Fibroblast of skin of left quadriceps (primary cell): ENCODE results near the gene DSCAM.

Experiments
- DNase-seq, 2 experiments: peaks; one replicate each; pipeline ENCODE4 v3.0.0-alpha.2; 2013; ENCODE audit warnings: low read depth in 2 of 2

DSCAM gene

GRCh38 chr21:40615505-40616376 is 231.2 kb downstream of the DSCAM start:
- peak; percentile 14 to 19 for DNase-seq

GRCh38 chr21:40613546-40614030 is 233.4 kb downstream of the DSCAM start:
- no peak for DNase-seq

- no peak for DNase-seq
These were observed 236.6 kb downstream of the DSCAM start for GRCh38 chr21:40610345-40610744.

- no peak for DNase-seq
These were observed 240.6 kb downstream of the DSCAM start for GRCh38 chr21:40606341-40606740.

- no peak for DNase-seq
These were observed 241.9 kb downstream of the DSCAM start for GRCh38 chr21:40605094-40605493.

GRCh38 chr21:40603774-40604173 is 243.2 kb downstream of the DSCAM start:
- DNase-seq = no peak

GRCh38 chr21:40602080-40602479 is 244.9 kb downstream of the DSCAM start:
- no peak for DNase-seq

GRCh38 chr21:40595806-40596205 is 251.2 kb downstream of the DSCAM start:
- no peak for DNase-seq

GRCh38 chr21:40587736-40588346 is 259.1 kb downstream of the DSCAM start:
- DNase-seq = no peak

- DNase-seq = no peak
These were observed 260.4 kb downstream of the DSCAM start for GRCh38 chr21:40586575-40586974.

- no peak for DNase-seq
These were observed 269.5 kb downstream of the DSCAM start for GRCh38 chr21:40577285-40578043.

GRCh38 chr21:40575976-40576375 is 271.0 kb downstream of the DSCAM start:
- peak; percentile 41 to 49 for DNase-seq

GRCh38 chr21:40569357-40569756 is 277.6 kb downstream of the DSCAM start:
- DNase-seq = no peak

- no peak for DNase-seq
These were observed 278.2 kb downstream of the DSCAM start for GRCh38 chr21:40568807-40569206.

GRCh38 chr21:40567501-40567900 is 279.5 kb downstream of the DSCAM start:
- DNase-seq = no peak

GRCh38 chr21:40566486-40566885 is 280.5 kb downstream of the DSCAM start:
- DNase-seq = no peak

- DNase-seq = no peak
These were observed 282.6 kb downstream of the DSCAM start for GRCh38 chr21:40564318-40564717.

- DNase-seq = no peak
These were observed 283.1 kb downstream of the DSCAM start for GRCh38 chr21:40563900-40564299.

- DNase-seq = no peak
These were observed 284.5 kb downstream of the DSCAM start for GRCh38 chr21:40562242-40563002.

GRCh38 chr21:40556442-40556968 is 290.5 kb downstream of the DSCAM start:
- no peak for DNase-seq

GRCh38 chr21:40555021-40555528 is 291.9 kb downstream of the DSCAM start:
- peak in 1 of 2 experiments; percentile 3 for DNase-seq
